Keratinocyte (primary cell): Measurements from ENCODE around the gene CDH18. TPM values are rescaled to one million over a fixed set of nuclear protein-coding genes. Genes with fewer than 3 reads are reported as not detected.

ENCODE experiments used
- DNase-seq: peaks from one replicate; pipeline ENCODE4 v3.0.0-alpha.2; 2011; ENCODE audit warnings: low read depth, missing footprints, low spot score
- FAIRE-seq: peaks from 2 replicates; lab custom pipeline; 2011; peaks lifted over from hg19 to GRCh38; lab: Jason Lieb, UNC
- H2AFZ ChIP-seq: 2 replicates; pipeline ENCODE4 v1.6.0; 2012; ENCODE audit warnings: low read length, control low read depth, inconsistent platforms; ENCODE audit not compliant: control insufficient read depth
- H3K27ac ChIP-seq: 2 replicates; pipeline ENCODE4 v1.5.1; 2011; ENCODE audit warnings: low read length; ENCODE audit not compliant: control insufficient read depth, insufficient read depth
- H3K27me3 ChIP-seq: 3 replicates; pipeline ENCODE4 v1.6.0; 2011; ENCODE audit warnings: low read length; ENCODE audit not compliant: control insufficient read depth, insufficient read depth; ENCODE audit errors: extremely low read depth
- H3K36me3 ChIP-seq, 2 experiments: 2 replicates in 1 of 2; 3 replicates in 1 of 2; pipeline ENCODE4 v1.5.1; 2011; ENCODE audit warnings: low read length in 2 of 2, mild to moderate bottlenecking in 1 of 2; ENCODE audit not compliant: control insufficient read depth in 2 of 2, insufficient read depth in 2 of 2; ENCODE audit errors: extremely low read depth in 1 of 2
- H3K4me1 ChIP-seq: 3 replicates; pipeline ENCODE4 v1.5.1; 2011; ENCODE audit warnings: low read length; ENCODE audit not compliant: control insufficient read depth, insufficient read depth; ENCODE audit errors: extremely low read depth
- H3K4me2 ChIP-seq: 3 replicates; pipeline ENCODE4 v1.6.0; 2011; ENCODE audit warnings: low read depth, low read length; ENCODE audit not compliant: control insufficient read depth, insufficient read depth; ENCODE audit errors: extremely low read depth
- H3K4me3 ChIP-seq, 3 experiments: fragments of 200-600 bp in 1 of 3; sonication (generic) in 1 of 3; 2 replicates in 2 of 3; 3 replicates in 1 of 3; pipeline ENCODE4 v1.5.1; 2011 to 2016; ENCODE audit warnings: low read length in 3 of 3, mild to moderate bottlenecking in 3 of 3, control low read depth in 2 of 3, inconsistent platforms in 1 of 3, low read depth in 1 of 3, mixed read lengths in 1 of 3, mixed run types in 1 of 3, moderate library complexity in 1 of 3; ENCODE audit not compliant: control insufficient read depth in 2 of 3, insufficient read depth in 2 of 3; ENCODE audit errors: extremely low read depth in 1 of 3
- H3K79me2 ChIP-seq: 2 replicates; pipeline ENCODE4 v1.6.0; 2012; ENCODE audit warnings: low read length; ENCODE audit not compliant: control insufficient read depth, insufficient read depth
- H3K9ac ChIP-seq: 3 replicates; pipeline ENCODE4 v1.6.0; 2011; ENCODE audit warnings: low read length; ENCODE audit not compliant: control insufficient read depth, insufficient read depth; ENCODE audit errors: extremely low read depth
- H3K9me1 ChIP-seq: 3 replicates; pipeline ENCODE4 v1.6.0; 2011; ENCODE audit warnings: low read length; ENCODE audit not compliant: control insufficient read depth, insufficient read depth; ENCODE audit errors: extremely low read depth
- H3K9me3 ChIP-seq: 2 replicates; pipeline ENCODE4 v1.5.1; 2012; ENCODE audit warnings: low read depth, low read length; ENCODE audit not compliant: control insufficient read depth
- H4K20me1 ChIP-seq: 3 replicates; pipeline ENCODE4 v1.6.0; 2011; ENCODE audit warnings: low read length; ENCODE audit not compliant: control insufficient read depth, insufficient read depth; ENCODE audit errors: extremely low read depth
- EZH2 ChIP-seq: IDR thresholded peaks from one replicate; pipeline ENCODE4 v1.6.1; 2012; ENCODE audit warnings: inconsistent platforms, mild to moderate bottlenecking, low read length, moderate library complexity
- dilution Hi-C: fragments of 300-500 bp; cut with MboI; formaldehyde crosslinking; loops from one replicate; pipeline ENCODE4 v1.7.0; 2020; ENCODE audit warnings: low sequenced_read_pairs; ENCODE audit not compliant: extremely low pct_ligation_motif_present
- polyA plus RNA-seq, 5 experiments: library from polyadenylated mRNA; depleted of rRNA in 3 of 5; stranded (reverse) in 3 of 5; stranded (forward) in 1 of 5; unstranded in 1 of 5; fragments of >200 nt; gene quantifications; 1 replicate in 1 of 5; 2 replicates in 3 of 5; 3 replicates in 1 of 5; pipeline versions ENCODE4 v1.2.1 to v1.2.3, GENCODE V29; 2011 to 2012; ENCODE audit warnings: missing spikeins in 2 of 5, low read depth in 1 of 5, low replicate concordance in 1 of 5
- TF ChIP-seq, protein P1 (sequence below), 3 experiments: IDR thresholded peaks in 1 of 3; conservative IDR thresholded peaks in 1 of 3; optimal IDR thresholded peaks in 1 of 3; 2 replicates in 2 of 3; 3 replicates in 1 of 3; pipeline versions ENCODE3 to v1.5.1; 2011; ENCODE audit warnings: low read length in 3 of 3, mild to moderate bottlenecking in 3 of 3, moderate library complexity in 2 of 3, control low read depth in 1 of 3, inconsistent platforms in 1 of 3; ENCODE audit not compliant: insufficient read depth in 2 of 3; ENCODE audit errors: extremely low read depth in 1 of 3

The CDH18 gene
- polyA plus RNA-seq, 1 donor (not counting 4 experiments of a cell fraction or from before 2014, with no cell fraction given) = 0.41 TPM

GRCh38 chr5:19676895-19677294 is 311.1 kb downstream of the CDH18 start:
- no peak for DNase-seq
- H3K27me3 ChIP-seq = no peaks in the 10 kb centered on the region

GRCh38 chr5:19660679-19661078 is 327.3 kb downstream of the CDH18 start:
- Histone ChIP-seq H3K9ac (no peak overlapping the region), H2AFZ (no peak overlapping the region)
- FAIRE-seq = no peak

More at GRCh38 chr5:19676895-19677294, 311.1 kb downstream of the CDH18 start:
- dilution Hi-C loops = no loop called here
- no peaks in the 10 kb centered on the region for H3K9me3 ChIP-seq
- H3K9me1 ChIP-seq = no peaks in the 10 kb centered on the region
- no peak for FAIRE-seq
- H3K27ac ChIP-seq = no peak overlapping the region
- no peaks in the 10 kb centered on the region for H3K4me1 ChIP-seq
- H3K4me2 ChIP-seq = peak overlapping the region; percentile 1
- H3K9ac ChIP-seq = no peak overlapping the region
- no peak overlapping the region for H3K4me3 ChIP-seq
- TF ChIP-seq, protein P1, sequence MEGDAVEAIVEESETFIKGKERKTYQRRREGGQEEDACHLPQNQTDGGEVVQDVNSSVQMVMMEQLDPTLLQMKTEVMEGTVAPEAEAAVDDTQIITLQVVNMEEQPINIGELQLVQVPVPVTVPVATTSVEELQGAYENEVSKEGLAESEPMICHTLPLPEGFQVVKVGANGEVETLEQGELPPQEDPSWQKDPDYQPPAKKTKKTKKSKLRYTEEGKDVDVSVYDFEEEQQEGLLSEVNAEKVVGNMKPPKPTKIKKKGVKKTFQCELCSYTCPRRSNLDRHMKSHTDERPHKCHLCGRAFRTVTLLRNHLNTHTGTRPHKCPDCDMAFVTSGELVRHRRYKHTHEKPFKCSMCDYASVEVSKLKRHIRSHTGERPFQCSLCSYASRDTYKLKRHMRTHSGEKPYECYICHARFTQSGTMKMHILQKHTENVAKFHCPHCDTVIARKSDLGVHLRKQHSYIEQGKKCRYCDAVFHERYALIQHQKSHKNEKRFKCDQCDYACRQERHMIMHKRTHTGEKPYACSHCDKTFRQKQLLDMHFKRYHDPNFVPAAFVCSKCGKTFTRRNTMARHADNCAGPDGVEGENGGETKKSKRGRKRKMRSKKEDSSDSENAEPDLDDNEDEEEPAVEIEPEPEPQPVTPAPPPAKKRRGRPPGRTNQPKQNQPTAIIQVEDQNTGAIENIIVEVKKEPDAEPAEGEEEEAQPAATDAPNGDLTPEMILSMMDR (optimal IDR thresholded peaks at IDR 0.05 in 1 of 3, IDR thresholded peaks at IDR 0.05 in 1 of 3, conservative IDR thresholded peaks at IDR 0.05 in 1 of 3; ENCODE audit: extremely low read depth in 1 of 3, insufficient read depth in 2 of 3, low read length in 3 of 3) = no peak
- TF ChIP-seq EZH2 = no peak
- no peaks in the 10 kb centered on the region for H3K79me2 ChIP-seq
- no peak overlapping the region for H2AFZ ChIP-seq
- no peaks in the 10 kb centered on the region for H3K36me3 ChIP-seq
- H4K20me1 ChIP-seq = no peaks in the 10 kb centered on the region

More at GRCh38 chr5:19660679-19661078, 327.3 kb downstream of the CDH18 start:
- Histone ChIP-seq H3K4me3 (no peak overlapping the region), H3K27me3 (no peaks in the 10 kb centered on the region), H3K9me1 (no peaks in the 10 kb centered on the region), H3K79me2 (no peaks in the 10 kb centered on the region), H3K36me3 (no peaks in the 10 kb centered on the region), H3K9me3 (no peaks in the 10 kb centered on the region), H3K4me1 (no peaks in the 10 kb centered on the region), H3K4me2 (no peak overlapping the region), H3K27ac (no peak overlapping the region), H4K20me1 (no peaks in the 10 kb centered on the region)
- TF ChIP-seq, protein P1 (optimal IDR thresholded peaks at IDR 0.05 in 1 of 3, IDR thresholded peaks at IDR 0.05 in 1 of 3, conservative IDR thresholded peaks at IDR 0.05 in 1 of 3; ENCODE audit: extremely low read depth in 1 of 3, insufficient read depth in 2 of 3, low read length in 3 of 3) = no peak
- TF ChIP-seq EZH2 = no peak
- dilution Hi-C loops = no loop called here
- no peak for DNase-seq
